NCI-H1092 (cell line): ENCODE measurements around the gene ARHGAP18.
A peak's percentile ranks its signal among the peaks of the same experiment; 100 is the strongest.

Source experiments
- DNase-seq: peaks from one replicate; lab custom pipeline; 2025; lab: John Stamatoyannopoulos, UW

Gene ARHGAP18

GRCh38 chr6:129709769-129710449 is at the start of gene ARHGAP18:
Gene ARHGAP18 (minus strand): TSS chr6:129710177. CDS start chr6:129710136, 41 bp downstream.
- DNase-seq = no peak

- no peak for DNase-seq
These were observed 45.8 kb upstream of the ARHGAP18 start for GRCh38 chr6:129755787-129756186.

GRCh38 chr6:129754750-129755149 is 44.8 kb upstream of the ARHGAP18 start:
- no peak for DNase-seq

GRCh38 chr6:129753422-129753821 is 43.4 kb upstream of the ARHGAP18 start:
- DNase-seq = no peak

- DNase-seq = no peak
These were observed 41.4 kb upstream of the ARHGAP18 start for GRCh38 chr6:129751384-129751783.

- no peak for DNase-seq
These were observed 40.4 kb upstream of the ARHGAP18 start for GRCh38 chr6:129750360-129750759.

- DNase-seq = no peak
These were observed 39.8 kb upstream of the ARHGAP18 start for GRCh38 chr6:129749749-129750120.

GRCh38 chr6:129748901-129749748 is 39.1 kb upstream of the ARHGAP18 start:
- DNase-seq = no peak

GRCh38 chr6:129748212-129748900 is 38.4 kb upstream of the ARHGAP18 start:
- DNase-seq = no peak

- DNase-seq = no peak
These were observed 37.7 kb upstream of the ARHGAP18 start for GRCh38 chr6:129747588-129748112.

- no peak for DNase-seq
These were observed 34.9 kb upstream of the ARHGAP18 start for GRCh38 chr6:129744880-129745237.

GRCh38 chr6:129744201-129744879 is 34.4 kb upstream of the ARHGAP18 start:
- DNase-seq = peak; percentile 0

GRCh38 chr6:129740013-129740412 is 30.0 kb upstream of the ARHGAP18 start:
- no peak for DNase-seq

GRCh38 chr6:129736105-129736504 is 26.1 kb upstream of the ARHGAP18 start:
- no peak for DNase-seq

- no peak for DNase-seq
These were observed 23.3 kb upstream of the ARHGAP18 start for GRCh38 chr6:129733290-129733689.

- no peak for DNase-seq
These were observed 22.6 kb upstream of the ARHGAP18 start for GRCh38 chr6:129732542-129732941.

GRCh38 chr6:129732034-129732433 is 22.1 kb upstream of the ARHGAP18 start:
- no peak for DNase-seq

GRCh38 chr6:129731428-129731827 is 21.5 kb upstream of the ARHGAP18 start:
- DNase-seq = no peak

- no peak for DNase-seq
These were observed 20.6 kb upstream of the ARHGAP18 start for GRCh38 chr6:129730477-129731165.

GRCh38 chr6:129726650-129727049 is 16.7 kb upstream of the ARHGAP18 start:
- no peak for DNase-seq

- no peak for DNase-seq
These were observed 15.4 kb upstream of the ARHGAP18 start for GRCh38 chr6:129725341-129725740.
